K562 (cell line): ENCODE data around the gene AFF3. TPM values are rescaled to one million over a fixed set of nuclear protein-coding genes. Genes with fewer than 3 reads are reported as not detected.

Experiments used
- COPS2 ChIP-seq: fragments of 450-650 bp; conservative IDR thresholded peaks from 2 replicates; pipeline ENCODE4 v1.6.1; 2016; ENCODE audit warnings: mild to moderate bottlenecking, moderate library complexity
- HLTF ChIP-seq: fragments of 450-650 bp; IDR thresholded peaks from 2 replicates; pipeline ENCODE4 v1.6.1; 2016
- polyA plus RNA-seq, 8 experiments: library from polyadenylated mRNA; depleted of rRNA in 4 of 8; stranded (reverse) in 5 of 8; unstranded in 3 of 8; fragments of >200 nt; fragmentation: Nextera tagmentation in 2 of 8; fragmentation: Illumina TruSeq in 1 of 8; extraction: Ambion mirVana in 2 of 8; extraction: Trizol in 1 of 8; gene quantifications; 2 replicates each; pipeline versions ENCODE4 v1.2.1 to v1.2.3, GENCODE V29; 2011 to 2014; ENCODE audit warnings: inconsistent platforms in 1 of 8, missing spikeins in 1 of 8
- total RNA-seq, 7 experiments: library from RNA; depleted of rRNA in 6 of 7; stranded (reverse); fragments of >200 nt in 6 of 7; fragmentation: Illumina TruSeq in 2 of 7; extraction: Trizol in 2 of 7; gene quantifications; 2 replicates each; pipeline versions ENCODE4 v1.2.1 to v1.2.3, GENCODE V29; 2011 to 2021; ENCODE audit warnings: low replicate concordance in 1 of 7
- TF ChIP-seq, protein P1 (sequence below): fragments of 200-400 bp; formaldehyde crosslinking; IDR thresholded peaks from 2 replicates; pipeline ENCODE4 v1.6.1; 2017; ENCODE audit warnings: mild to moderate bottlenecking, low read depth, low read length, moderate library complexity
- TF ChIP-seq, protein P2 (sequence below), 2 experiments: fragments of 200-800 bp in 1 of 2; sonication (Bioruptor generic) in 1 of 2; sonication (generic) in 1 of 2; formaldehyde crosslinking in 1 of 2; IDR thresholded peaks in 1 of 2; conservative IDR thresholded peaks in 1 of 2; 2 replicates each; pipeline versions ENCODE4 v1.5.0 to v1.6.1; 2016 to 2020; ENCODE audit warnings: missing compliant biosample characterization in 1 of 2, missing genetic modification characterization in 1 of 2, missing genetic modification reagents in 1 of 2
- TF ChIP-seq, protein P3 (sequence below): sonication (generic); formaldehyde crosslinking; IDR thresholded peaks from 2 replicates; pipeline ENCODE4 v1.8.1; 2023; ENCODE audit warnings: mild to moderate bottlenecking, missing genetic modification reagents

Gene AFF3
- total and polyA plus RNA-seq, 9 of the 15 experiments (the other 6 are each of a cell fraction or from before 2014, with no cell fraction given) = 0.02 to 0.11 TPM; not detected in 7

DNA sequence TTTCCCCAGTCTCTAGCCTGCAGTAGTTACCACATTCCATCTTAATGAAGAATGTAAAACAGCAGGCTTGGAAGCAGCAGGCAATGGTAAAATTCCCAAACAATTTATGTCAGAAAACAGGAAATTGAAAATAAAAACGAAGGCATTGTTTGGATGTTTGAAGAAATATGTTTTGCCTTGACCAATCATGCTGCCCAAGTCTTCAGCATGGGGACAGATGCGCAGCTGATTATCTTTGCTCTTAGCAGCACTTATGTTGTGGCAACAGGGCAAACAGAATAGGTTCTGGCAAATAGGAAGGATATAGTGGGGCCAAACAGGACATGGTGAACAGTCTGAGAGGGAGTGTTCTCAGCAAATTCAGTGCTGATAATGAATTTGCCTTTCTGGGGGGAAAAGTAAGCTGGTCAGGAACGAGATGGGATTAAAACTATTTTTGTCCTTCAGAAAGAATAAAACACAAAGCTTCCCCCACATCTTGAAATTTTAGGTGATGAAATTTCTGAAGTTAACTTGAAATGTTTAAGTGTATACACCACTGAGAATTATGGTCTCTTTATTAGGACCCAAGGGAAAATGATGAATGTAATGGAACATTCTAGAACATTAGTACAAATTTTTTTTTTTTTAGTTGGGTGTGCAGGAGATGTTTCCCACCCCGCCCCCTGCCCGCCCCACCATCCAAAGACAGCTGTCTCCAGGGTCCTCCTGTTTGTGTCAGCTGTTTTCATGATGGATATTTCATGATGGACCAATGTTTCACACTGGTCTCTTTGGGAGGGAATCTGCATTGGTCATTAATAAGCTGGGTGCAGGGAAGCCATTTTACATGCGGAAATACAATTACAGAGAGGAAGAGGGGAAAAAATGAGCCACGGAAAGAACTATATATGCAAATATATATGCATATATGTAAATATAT is 413.0 kb downstream of the AFF3 start (continued):
- TF ChIP-seq, protein P1, sequence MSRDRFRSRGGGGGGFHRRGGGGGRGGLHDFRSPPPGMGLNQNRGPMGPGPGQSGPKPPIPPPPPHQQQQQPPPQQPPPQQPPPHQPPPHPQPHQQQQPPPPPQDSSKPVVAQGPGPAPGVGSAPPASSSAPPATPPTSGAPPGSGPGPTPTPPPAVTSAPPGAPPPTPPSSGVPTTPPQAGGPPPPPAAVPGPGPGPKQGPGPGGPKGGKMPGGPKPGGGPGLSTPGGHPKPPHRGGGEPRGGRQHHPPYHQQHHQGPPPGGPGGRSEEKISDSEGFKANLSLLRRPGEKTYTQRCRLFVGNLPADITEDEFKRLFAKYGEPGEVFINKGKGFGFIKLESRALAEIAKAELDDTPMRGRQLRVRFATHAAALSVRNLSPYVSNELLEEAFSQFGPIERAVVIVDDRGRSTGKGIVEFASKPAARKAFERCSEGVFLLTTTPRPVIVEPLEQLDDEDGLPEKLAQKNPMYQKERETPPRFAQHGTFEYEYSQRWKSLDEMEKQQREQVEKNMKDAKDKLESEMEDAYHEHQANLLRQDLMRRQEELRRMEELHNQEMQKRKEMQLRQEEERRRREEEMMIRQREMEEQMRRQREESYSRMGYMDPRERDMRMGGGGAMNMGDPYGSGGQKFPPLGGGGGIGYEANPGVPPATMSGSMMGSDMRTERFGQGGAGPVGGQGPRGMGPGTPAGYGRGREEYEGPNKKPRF = no peak
- TF ChIP-seq, protein P2, sequence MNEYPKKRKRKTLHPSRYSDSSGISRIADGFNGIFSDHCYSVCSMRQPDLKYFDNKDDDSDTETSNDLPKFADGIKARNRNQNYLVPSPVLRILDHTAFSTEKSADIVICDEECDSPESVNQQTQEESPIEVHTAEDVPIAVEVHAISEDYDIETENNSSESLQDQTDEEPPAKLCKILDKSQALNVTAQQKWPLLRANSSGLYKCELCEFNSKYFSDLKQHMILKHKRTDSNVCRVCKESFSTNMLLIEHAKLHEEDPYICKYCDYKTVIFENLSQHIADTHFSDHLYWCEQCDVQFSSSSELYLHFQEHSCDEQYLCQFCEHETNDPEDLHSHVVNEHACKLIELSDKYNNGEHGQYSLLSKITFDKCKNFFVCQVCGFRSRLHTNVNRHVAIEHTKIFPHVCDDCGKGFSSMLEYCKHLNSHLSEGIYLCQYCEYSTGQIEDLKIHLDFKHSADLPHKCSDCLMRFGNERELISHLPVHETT (CRISPR knock-in tag; conservative IDR thresholded peaks at IDR 0.05 in 1 of 2, IDR thresholded peaks at IDR 0.05 in 1 of 2) = 0 out of 4 replicates have a peak, but pooled peaks of 1 of the 2 experiments have one; percentile 20
- TF ChIP-seq COPS2 (no peak), HLTF (no peak)
- TF ChIP-seq, protein P3, sequence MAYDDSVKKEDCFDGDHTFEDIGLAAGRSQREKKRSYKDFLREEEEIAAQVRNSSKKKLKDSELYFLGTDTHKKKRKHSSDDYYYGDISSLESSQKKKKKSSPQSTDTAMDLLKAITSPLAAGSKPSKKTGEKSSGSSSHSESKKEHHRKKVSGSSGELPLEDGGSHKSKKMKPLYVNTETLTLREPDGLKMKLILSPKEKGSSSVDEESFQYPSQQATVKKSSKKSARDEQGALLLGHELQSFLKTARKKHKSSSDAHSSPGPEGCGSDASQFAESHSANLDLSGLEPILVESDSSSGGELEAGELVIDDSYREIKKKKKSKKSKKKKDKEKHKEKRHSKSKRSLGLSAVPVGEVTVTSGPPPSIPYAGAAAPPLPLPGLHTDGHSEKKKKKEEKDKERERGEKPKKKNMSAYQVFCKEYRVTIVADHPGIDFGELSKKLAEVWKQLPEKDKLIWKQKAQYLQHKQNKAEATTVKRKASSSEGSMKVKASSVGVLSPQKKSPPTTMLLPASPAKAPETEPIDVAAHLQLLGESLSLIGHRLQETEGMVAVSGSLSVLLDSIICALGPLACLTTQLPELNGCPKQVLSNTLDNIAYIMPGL (CRISPR knock-in tag) = no peak
